GM18520 (cell line): ENCODE measurements around the gene PPP1R37.
A peak's percentile ranks its signal among the peaks of the same experiment; 100 is the strongest.

Experiments
- ATAC-seq: cut with Tn5 transposase; IDR thresholded peaks from one replicate; pipeline ENCODE4 v1.9.1; 2021; ENCODE audit not compliant: unreplicated experiment

The PPP1R37 gene

DNA sequence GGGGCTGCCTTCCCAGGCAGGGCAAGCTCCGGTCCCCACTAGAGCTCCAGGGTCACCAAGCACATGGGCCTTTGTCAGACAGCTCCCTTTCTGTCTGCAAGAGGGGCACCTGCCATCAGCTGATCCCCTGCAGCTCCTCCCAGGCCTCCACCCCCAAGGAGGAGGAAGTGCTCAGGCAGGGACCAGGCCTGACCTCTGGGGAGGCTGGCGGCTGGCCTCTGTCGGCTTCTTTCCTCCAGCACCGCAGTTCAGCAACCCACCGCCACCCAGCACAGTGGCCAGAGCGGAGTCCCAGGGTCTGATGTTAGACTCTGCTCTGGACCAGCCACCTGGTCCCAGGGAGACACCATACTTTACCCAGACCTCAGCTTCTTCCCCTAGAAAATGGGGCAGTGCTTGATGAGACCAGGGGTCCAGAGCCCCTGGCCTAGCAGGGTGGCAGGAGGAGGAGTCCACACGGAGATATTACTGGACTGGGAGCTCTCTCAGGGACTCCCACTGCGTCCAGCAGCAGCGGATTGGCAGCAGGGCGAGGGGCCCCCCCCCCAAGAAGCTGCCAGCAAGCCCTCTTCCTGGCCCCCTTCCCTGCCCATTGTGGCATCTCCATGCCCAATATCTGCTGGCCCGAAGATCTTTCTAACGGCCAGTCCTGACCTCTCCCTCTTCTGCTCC lies 43.7 kb downstream of the PPP1R37 start:
- ATAC-seq: no peak

DNA sequence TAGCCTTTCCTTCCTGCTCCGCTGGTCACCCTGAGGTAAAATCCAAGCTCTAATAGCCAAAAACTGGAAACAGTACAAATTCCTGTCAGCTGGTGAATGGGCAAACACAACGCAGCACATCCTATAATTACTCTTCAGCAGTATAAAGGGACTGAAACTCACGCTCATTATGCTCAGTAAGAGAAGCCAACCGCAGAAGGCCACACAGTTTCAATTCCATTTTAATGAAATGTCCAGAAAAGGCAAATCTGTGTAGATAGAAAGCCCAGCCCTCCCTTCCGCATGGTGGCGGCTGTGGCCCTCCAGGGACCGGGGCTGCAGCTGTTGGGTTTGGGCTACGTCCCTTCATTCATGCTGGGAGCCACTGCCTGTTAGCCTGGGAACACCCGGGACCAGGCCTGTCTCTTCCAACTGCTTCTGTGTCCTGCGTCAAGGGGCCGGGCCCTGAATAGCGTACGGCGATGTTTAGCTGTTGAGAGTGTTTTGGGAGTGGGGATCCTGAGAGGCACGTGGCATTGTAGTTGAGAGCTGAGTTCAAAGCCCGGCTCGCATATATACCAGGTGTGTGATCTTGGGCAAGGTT lies 44.3 kb downstream of the PPP1R37 start:
- peak; percentile 75 for ATAC-seq

DNA sequence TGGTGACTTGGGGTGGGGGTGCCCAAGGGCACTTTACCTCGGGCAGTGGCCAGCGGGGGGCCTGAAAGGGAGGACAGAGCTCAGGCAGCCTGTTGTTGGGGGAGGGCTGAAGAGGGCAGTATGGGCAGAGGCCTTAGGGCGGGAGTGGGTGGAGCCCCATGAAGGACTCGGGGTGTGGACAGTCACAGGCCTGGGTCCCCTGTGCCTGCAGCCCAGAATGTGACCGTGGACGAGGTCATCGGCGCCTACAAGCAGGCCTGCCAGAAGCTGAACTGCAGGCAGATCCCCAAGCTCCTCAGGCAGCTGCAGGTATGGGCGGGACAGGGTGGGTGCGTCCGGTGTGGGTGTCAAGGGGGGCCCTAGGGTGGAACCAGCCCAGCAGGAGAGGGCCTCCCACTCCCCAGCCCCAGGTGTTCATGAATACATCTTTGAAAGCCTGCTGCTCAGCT lies 45.3 kb downstream of the PPP1R37 start:
- ATAC-seq: no peak

DNA sequence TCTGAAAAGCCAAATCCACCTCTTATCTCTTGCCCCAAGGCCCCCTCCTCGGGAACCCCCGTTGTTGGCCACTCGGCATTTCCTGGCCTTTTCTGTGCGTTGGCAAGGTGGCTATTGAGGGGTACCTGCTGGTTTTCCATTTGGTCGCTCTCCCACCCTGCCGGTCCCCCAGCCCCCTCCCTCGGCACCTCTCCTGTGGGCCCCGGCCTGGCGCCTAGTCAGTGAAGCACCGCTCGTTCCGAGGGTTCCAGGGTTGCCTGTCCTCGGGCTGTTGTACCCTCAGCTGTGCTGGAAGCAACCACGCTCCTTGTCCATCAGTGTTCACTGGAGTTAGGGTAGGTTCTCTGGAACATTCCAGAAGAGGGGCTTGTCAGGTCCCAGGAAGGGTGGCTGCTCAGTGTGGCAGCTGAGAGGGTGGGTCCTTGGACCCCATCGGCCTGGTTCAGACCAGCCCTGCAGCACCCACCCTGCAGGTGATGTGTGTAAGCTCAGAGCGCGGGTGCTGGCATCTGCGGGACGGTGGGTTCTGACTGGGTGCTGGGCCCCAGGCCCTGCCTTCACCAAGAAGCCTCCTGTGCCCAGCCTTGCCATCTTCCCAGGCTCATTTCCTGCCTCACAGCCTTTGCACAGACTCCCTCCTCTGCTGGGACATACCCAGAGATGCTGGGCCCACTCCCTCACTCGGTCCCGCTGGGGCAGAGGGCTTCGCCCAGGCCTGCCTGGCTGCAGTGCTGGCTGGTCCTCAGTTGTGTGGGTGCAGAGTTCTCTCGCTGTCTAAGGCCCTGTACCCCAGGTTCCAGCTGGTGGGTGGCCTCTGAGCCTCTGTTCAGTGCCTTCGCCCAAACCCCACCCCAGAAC lies 46.5 kb downstream of the PPP1R37 start:
- no peak for ATAC-seq

DNA sequence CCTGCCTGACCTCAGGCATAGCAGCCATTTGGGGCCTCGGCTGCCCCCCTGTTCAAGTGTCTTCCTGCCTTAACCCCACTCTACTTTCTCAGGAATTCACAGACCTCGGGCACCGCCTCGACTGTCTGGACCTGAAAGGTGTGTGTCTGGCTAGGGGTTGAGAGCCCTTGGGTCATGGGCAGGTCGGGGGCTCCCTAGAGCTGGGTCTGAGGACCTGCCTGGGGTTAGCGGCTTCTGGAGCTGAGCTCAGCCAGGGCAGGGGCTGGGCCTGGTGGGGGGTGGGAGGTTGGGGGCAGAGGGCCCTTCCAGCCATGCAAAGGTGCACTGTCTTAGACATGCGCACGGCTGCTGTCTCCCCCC lies 47.1 kb downstream of the PPP1R37 start:
- ATAC-seq: no peak

- ATAC-seq: no peak
These were observed 47.6 kb downstream of the PPP1R37 start for GRCh38 chr19:45140533-45140932.

DNA sequence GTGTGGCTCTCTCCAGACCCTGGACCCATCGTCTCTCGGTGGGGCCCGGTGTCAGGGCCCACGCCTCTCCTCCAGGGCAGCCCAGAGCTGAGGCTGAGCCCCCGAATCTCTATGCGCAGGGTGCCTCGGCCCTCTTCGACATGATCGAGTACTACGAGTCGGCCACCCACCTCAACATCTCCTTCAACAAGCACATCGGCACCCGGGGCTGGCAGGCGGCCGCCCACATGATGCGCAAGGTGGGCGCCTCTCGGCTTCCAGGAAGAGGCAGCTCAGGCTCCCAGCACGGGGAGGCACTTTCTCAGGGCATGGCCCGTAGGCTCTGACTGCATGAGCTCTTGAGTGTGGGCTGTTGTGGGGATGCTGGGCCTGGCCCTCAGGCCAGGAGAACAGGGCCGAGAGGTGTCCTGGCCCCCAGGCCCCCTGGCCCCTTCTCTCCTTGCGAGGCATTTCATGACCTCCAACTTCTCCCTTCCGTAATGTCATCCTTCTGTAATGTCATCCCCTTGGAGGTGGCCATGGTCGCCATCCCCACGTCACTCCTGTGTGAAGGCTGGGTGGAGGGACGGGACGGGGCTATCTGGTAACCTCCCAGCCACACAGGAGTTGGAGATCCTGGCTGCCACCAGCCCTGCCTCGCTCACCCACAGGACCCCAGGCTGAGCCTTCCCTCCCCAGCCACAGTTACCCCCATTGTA lies 48.4 kb downstream of the PPP1R37 start:
- no peak for ATAC-seq

GRCh38 chr19:45142016-45142725 lies 49.2 kb downstream of the PPP1R37 start:
- ATAC-seq: no peak

GRCh38 chr19:45142726-45143110 lies 49.7 kb downstream of the PPP1R37 start:
- no peak for ATAC-seq

- no peak for ATAC-seq
These were observed 51.7 kb downstream of the PPP1R37 start for GRCh38 chr19:45144431-45145269.

DNA sequence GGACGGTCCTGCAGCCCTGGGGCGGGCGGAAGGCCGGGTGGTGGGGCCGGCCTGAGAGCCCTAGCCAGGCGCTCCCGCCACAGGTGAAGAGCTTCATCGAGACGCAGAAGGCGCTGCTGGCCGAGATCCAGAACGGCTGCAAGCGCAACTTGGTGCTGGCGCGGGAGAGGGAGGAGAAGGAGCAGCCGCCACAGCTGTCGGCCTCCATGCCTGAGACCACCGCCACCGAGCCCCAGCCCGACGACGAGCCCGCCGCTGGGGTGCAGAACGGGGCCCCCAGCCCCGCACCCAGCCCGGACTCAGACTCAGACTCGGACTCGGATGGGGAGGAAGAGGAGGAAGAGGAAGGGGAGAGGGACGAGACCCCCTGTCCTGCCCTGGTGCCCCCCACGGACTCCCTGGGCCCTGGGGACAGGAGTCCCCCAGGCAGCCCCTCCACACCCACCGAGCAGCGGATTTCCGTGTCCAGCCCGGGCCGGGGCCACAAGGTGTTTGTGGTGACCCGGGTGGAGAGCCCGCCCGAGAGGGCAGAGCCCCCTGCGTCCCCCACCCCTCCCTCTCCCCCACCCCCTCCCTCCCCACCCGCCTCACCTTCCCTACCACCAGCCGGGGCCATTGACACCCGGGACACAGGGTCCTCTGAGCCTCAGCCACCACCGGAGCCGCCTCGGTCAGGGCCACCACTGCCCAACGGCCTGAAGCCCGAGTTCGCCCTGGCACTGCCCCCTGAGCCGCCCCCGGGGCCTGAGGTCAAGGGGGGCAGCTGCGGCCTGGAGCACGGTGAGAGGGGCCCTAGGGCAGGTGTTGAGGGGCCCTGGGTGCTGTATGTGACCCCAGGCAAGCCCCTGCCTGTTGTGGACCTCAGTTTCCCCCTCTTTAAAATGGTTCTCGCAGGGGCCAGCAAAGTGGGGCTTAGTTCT lies 52.6 kb downstream of the PPP1R37 start:
- no peak for ATAC-seq

GRCh38 chr19:45146251-45146650 lies 53.3 kb downstream of the PPP1R37 start:
- ATAC-seq: no peak

DNA sequence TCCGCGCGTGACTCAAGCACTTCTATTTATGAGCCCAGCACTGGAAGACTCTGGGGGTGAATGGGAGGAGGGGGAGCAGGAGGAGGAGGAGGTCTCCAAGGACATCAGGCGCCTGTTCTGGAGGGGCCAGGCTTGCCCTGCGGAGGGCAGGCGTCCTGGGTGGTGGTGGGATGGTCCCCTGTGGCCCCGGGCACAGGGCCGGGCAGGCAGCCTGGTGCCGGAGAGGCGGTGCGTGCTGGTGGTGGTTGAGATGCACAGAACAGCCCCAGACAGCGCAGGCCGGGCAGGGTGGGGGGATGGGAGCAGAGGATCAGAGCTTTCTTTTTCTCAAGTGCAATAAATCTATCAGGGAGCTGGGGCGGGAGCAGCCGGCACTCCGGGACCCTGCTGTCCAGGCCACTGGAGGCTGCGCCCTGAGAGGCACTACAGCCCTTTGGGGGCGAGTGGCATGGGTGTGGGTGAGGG lies 53.8 kb downstream of the PPP1R37 start:
- ATAC-seq: no peak

- ATAC-seq: no peak
These were observed 55.1 kb downstream of the PPP1R37 start for GRCh38 chr19:45147835-45148676.

DNA sequence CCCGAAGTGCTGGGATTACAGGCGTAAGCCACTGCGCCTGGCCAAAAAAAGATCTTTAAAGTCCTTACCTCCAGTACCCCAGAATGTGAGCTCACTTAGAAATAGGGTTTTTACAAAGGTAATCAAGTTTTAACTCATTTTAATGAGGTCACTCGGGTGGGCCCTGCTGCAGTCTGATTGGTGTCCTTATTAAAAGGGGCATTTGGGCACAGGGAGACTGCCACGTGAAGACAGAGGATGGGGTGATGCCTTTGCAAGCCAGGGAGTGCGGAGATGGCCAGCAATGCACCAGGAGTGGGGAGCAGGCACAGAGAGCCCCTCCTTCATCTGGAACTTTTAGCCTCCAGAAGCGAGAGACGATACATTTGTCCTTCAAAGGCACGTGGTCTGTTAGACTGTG lies 56.1 kb downstream of the PPP1R37 start:
- no peak for ATAC-seq

DNA sequence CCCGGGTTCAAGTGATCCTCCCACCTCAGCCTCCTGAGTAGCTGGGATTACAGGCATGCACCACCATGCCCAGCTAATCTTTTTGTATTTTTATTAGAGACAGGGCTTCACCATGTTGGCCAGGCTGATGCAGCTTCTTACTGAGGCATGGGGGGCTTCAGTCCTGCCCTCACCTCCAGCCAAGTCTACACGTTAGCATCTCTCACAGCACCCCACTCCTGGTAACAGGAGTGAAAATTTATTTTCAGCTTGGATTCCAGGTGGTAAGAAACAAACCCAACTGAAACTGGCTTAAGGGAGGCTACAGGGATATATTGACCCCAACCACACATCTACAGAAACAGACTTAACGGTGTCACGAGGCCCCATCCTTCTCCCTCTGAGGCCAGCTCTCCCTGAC lies 57.2 kb downstream of the PPP1R37 start:
- ATAC-seq: no peak

DNA sequence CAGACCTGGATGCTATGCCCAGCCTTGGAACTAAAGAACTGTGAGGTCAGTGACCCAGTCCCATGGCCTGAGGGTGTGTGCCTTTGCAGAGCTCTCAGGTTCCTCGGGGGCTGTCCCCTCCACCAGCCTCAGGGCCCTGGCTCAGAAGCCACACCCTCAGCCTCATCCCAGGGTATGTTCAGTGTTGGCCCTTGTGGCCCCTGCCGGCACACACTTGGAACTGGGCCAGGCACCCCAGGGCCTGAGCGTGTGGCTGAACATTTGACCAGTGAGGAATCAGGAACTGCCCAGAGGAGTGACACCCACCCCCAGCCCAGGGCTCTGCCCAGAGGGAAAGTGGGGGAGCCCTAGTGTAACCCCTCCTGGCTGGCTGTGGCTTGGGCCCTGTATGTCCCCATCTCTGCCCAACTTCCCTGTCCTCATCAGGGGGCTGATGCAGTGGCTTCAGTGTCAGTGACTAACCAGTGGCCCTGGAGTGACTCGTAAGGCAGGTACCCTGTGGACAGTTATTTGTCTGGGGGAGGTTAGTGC lies 57.8 kb downstream of the PPP1R37 start:
- no peak for ATAC-seq

GRCh38 chr19:45151320-45151719 lies 58.3 kb downstream of the PPP1R37 start:
- no peak for ATAC-seq
